K562 (cell line): ENCODE measurements around the gene MAGI2. TPM values are rescaled to one million over a fixed set of nuclear protein-coding genes. Genes with fewer than 3 reads are reported as not detected.

ENCODE experiments used
- ATAC-seq: fragments of 200-7000 bp; cut with Tn5 transposase; 3 replicates; pipeline ENCODE4 v1.9.1; 2020; ENCODE audit warnings: moderate library complexity
- BruUV-seq: library from RNA; stranded (reverse); fragments of 400-500 nt; replicated peaks from 2 replicates; lab custom pipeline; 2021; lab: Mats Ljungman, UMichigan
- CTCF ChIA-PET: fragments of 300-600 bp; formaldehyde crosslinking; extraction: SDS; loops from one replicate; lab custom pipeline; 2021; ENCODE audit warnings: low intra/inter-chr PET ratio; lab: Yijun Ruan, JAX
- POLR2A ChIA-PET: fragments of 300-600, 350-650 bp; sonication (Branson Sonifier 250); formaldehyde crosslinking; extraction: SDS; loops from one replicate; lab custom pipeline; 2021; ENCODE audit warnings: antibody characterized with exemption, inconsistent platforms; lab: Yijun Ruan, JAX
- DNase-seq, 4 experiments: peaks; one replicate each; pipeline versions ENCODE4 v3.0.0 to v3.0.0-alpha.2; 2011 to 2018; ENCODE audit warnings: low spot score in 3 of 4, mixed read lengths in 3 of 4; ENCODE audit errors: extremely low read depth in 1 of 4
- FAIRE-seq: peaks from 2 replicates; lab custom pipeline; 2011; peaks lifted over from hg19 to GRCh38; lab: Jason Lieb, UNC
- H2AFZ ChIP-seq: 2 replicates; pipeline ENCODE4 v1.6.0; 2011; ENCODE audit warnings: low read depth, low read length, control low read depth, inconsistent platforms
- H3K27ac ChIP-seq: fragments of 200-600 bp; 3 replicates; pipeline ENCODE4 v1.8.0; 2011; ENCODE audit warnings: low read depth, mild to moderate bottlenecking, control low read depth, inconsistent platforms, low read length, moderate library complexity, mixed read lengths; ENCODE audit errors: extremely low read depth
- H3K27me3 ChIP-seq, 2 experiments: fragments of 300-600 bp in 1 of 2; 2 replicates in 1 of 2; 3 replicates in 1 of 2; pipeline versions ENCODE4 v1.6.0 to v1.8.0; 2011; ENCODE audit warnings: inconsistent platforms in 2 of 2, low read length in 2 of 2, mild to moderate bottlenecking in 1 of 2, mixed read lengths in 1 of 2, moderate library complexity in 1 of 2; ENCODE audit not compliant: control insufficient read depth in 2 of 2, insufficient read depth in 2 of 2
- H3K36me3 ChIP-seq: fragments of 300-600 bp; 3 replicates; pipeline ENCODE4 v1.8.0; 2011; ENCODE audit warnings: mild to moderate bottlenecking, low read length, inconsistent platforms; ENCODE audit not compliant: control insufficient read depth, insufficient read depth
- H3K4me1 ChIP-seq, 2 experiments: fragments of 200-600 bp in 1 of 2; replicated peaks in 1 of 2; 2 replicates in 1 of 2; 3 replicates in 1 of 2; pipeline versions ENCODE4 v1.5.1 to v1.8.0; 2011; ENCODE audit warnings: inconsistent platforms in 2 of 2, low read length in 2 of 2, mild to moderate bottlenecking in 1 of 2, mixed read lengths in 1 of 2, moderate library complexity in 1 of 2; ENCODE audit not compliant: control insufficient read depth in 2 of 2, insufficient read depth in 2 of 2
- H3K4me2 ChIP-seq: 2 replicates; pipeline ENCODE4 v1.6.1; 2011; ENCODE audit warnings: low read length, control low read depth, inconsistent platforms, mixed read lengths; ENCODE audit not compliant: insufficient read depth
- H3K4me3 ChIP-seq: fragments of 200-600 bp; sonication (generic), shearing (Covaris generic); 2 replicates; pipeline ENCODE4 v1.5.1; 2016; ENCODE audit warnings: control low read depth, inconsistent platforms
- H3K79me2 ChIP-seq: fragments of 200-600 bp; 3 replicates; pipeline ENCODE4 v1.8.0; 2011; ENCODE audit warnings: low read length, inconsistent platforms; ENCODE audit not compliant: control insufficient read depth, insufficient read depth
- H3K9ac ChIP-seq, 2 experiments: 2 replicates each; pipeline versions ENCODE4 v1.6.0 to v1.6.1; 2011; ENCODE audit warnings: low read depth in 2 of 2, low read length in 2 of 2, control low read depth in 1 of 2, inconsistent platforms in 1 of 2, mild to moderate bottlenecking in 1 of 2, mixed read lengths in 1 of 2; ENCODE audit not compliant: insufficient read depth in 1 of 2
- H3K9me1 ChIP-seq: one replicate; pipeline ENCODE4 v1.6.0; 2011; ENCODE audit warnings: inconsistent platforms, mild to moderate bottlenecking, low read length, moderate library complexity; ENCODE audit not compliant: control insufficient read depth, insufficient read depth
- H3K9me3 ChIP-seq: replicated peaks from 2 replicates; pipeline ENCODE4 v1.5.1; 2011; ENCODE audit warnings: low read depth, low read length, inconsistent platforms; ENCODE audit not compliant: control insufficient read depth, insufficient read depth
- H4K20me1 ChIP-seq: replicated peaks from 2 replicates; pipeline ENCODE4 v1.6.1; 2011; ENCODE audit warnings: low read length, inconsistent platforms, mixed read lengths; ENCODE audit not compliant: control insufficient read depth, insufficient read depth
- ARID1B ChIP-seq: fragments of 450-650 bp; IDR thresholded peaks from 2 replicates; pipeline ENCODE4 v1.6.1; 2016; ENCODE audit warnings: antibody characterized with exemption, mild to moderate bottlenecking, inconsistent platforms
- CBFB ChIP-seq: sonication (generic); formaldehyde crosslinking; IDR thresholded peaks from 2 replicates; pipeline ENCODE4 v1.4.0; 2020; ENCODE audit warnings: mild to moderate bottlenecking, missing genetic modification reagents
- LCOR ChIP-seq: sonication (generic); formaldehyde crosslinking; IDR thresholded peaks from 2 replicates; pipeline ENCODE4 v1.8.0; 2022; ENCODE audit warnings: mild to moderate bottlenecking, missing genetic modification reagents
- TAF1 ChIP-seq: IDR thresholded peaks from 2 replicates; pipeline ENCODE4 v1.6.1; 2011; ENCODE audit warnings: mild to moderate bottlenecking, low read length, moderate library complexity; ENCODE audit not compliant: insufficient read depth, control insufficient read depth, severe bottlenecking; ENCODE audit errors: extremely low read depth
- TFAP4 ChIP-seq: sonication (generic); formaldehyde crosslinking; IDR thresholded peaks from 2 replicates; pipeline ENCODE4 v1.8.0; 2022; ENCODE audit warnings: missing genetic modification reagents, mild to moderate bottlenecking, moderate library complexity, borderline replicate concordance
- ZBTB17 ChIP-seq: fragments of 450-650 bp; formaldehyde crosslinking; IDR thresholded peaks from 2 replicates; pipeline ENCODE4 v1.4.0; 2020; ENCODE audit warnings: mild to moderate bottlenecking
- ZKSCAN3 ChIP-seq: fragments of 250-450 bp; sonication (Bioruptor Pico); IDR thresholded peaks from 2 replicates; pipeline ENCODE4 v1.4.0; 2020
- WGBS: fragments of 100-300 bp; shearing (Covaris generic); methylation state at CpG from one replicate; pipeline ENCODE4 v1.1.6; 2016; ENCODE audit warnings: low coverage, mixed read lengths; ENCODE audit not compliant: insufficient coverage; ENCODE audit errors: missing lambda C conversion rate; 5-methylcytosine and 5-hydroxymethylcytosine counted together
- in situ Hi-C: fragments of 300-500 bp; cut with MboI; formaldehyde crosslinking; loops from 4 replicates; pipeline ENCODE4 v1.15.0; 2018; ENCODE audit warnings: inconsistent platforms, mixed read lengths
- intact Hi-C: fragments of 100-400 bp; cut with micrococcal nuclease; formaldehyde crosslinking; loops from 2 replicates; pipeline ENCODE4 v1.14.2; 2022
- polyA plus RNA-seq, 8 experiments: library from polyadenylated mRNA; depleted of rRNA in 4 of 8; stranded (reverse) in 5 of 8; unstranded in 3 of 8; fragments of >200 nt; fragmentation: Nextera tagmentation in 2 of 8; fragmentation: Illumina TruSeq in 1 of 8; extraction: Ambion mirVana in 2 of 8; extraction: Trizol in 1 of 8; gene quantifications; 2 replicates each; pipeline versions ENCODE4 v1.2.1 to v1.2.3, GENCODE V29; 2011 to 2014; ENCODE audit warnings: inconsistent platforms in 1 of 8, missing spikeins in 1 of 8
- total RNA-seq, 7 experiments: library from RNA; depleted of rRNA in 6 of 7; stranded (reverse); fragments of >200 nt in 6 of 7; fragmentation: Illumina TruSeq in 2 of 7; extraction: Trizol in 2 of 7; gene quantifications; 2 replicates each; pipeline versions ENCODE4 v1.2.1 to v1.2.3, GENCODE V29; 2011 to 2021; ENCODE audit warnings: low replicate concordance in 1 of 7

Gene MAGI2
- total and polyA plus RNA-seq, 9 of the 15 experiments (the other 6 are each of a cell fraction or from before 2014, with no cell fraction given), result 0.27 to 1.4 (median 0.70) TPM

GRCh38 chr7:78489476-78490240, 963.8 kb downstream of the MAGI2 start:
- Histone ChIP-seq H3K36me3 (no peaks in the 10 kb centered on the region), H3K9ac (no peak overlapping the region), H4K20me1 (no peaks in the 10 kb centered on the region), H3K9me1 (no peaks in the 10 kb centered on the region), H3K9me3 (no peaks in the 10 kb centered on the region), H3K27ac (no peak overlapping the region), H2AFZ (no peak overlapping the region), H3K4me1 (no peaks in the 10 kb centered on the region), H3K79me2 (no peaks in the 10 kb centered on the region), H3K4me2 (no peak overlapping the region), H3K27me3 (no peaks in the 10 kb centered on the region), H3K4me3 (no peak overlapping the region)
- FAIRE-seq (no peak), DNase-seq (no peak), ATAC-seq (no peak)
- BruUV-seq, result no TSS peak
- TF ChIP-seq LCOR (CRISPR knock-in tag) (no peak), CBFB (CRISPR knock-in tag) (no peak), TFAP4 (no peak), TAF1 (no peak), ZKSCAN3 (no peak), ZBTB17 (CRISPR knock-in tag) (no peak), ARID1B (no peak)
- 1% methylated on average over 5 of the region's 5 CpGs for WGBS
- ChIA-PET POLR2A (interaction anchor here (0.6 kb wide), 1 partner anchor 532 kb away, joined by 4 read pairs; no protein-coding TSS in a partner anchor), CTCF (no interaction called here)
- intact Hi-C loops (no loop called here), in situ Hi-C loops (no loop called here)
